HT-29 (cell line): ENCODE measurements around the gene HIGD1B. TPM values are rescaled to one million over a fixed set of nuclear protein-coding genes. Genes with fewer than 3 reads are reported as not detected.
A peak's percentile ranks its signal among the peaks of the same experiment; 100 is the strongest.

Experiments used
- DNase-seq: peaks from one replicate; pipeline ENCODE4 v3.0.0-alpha.2; 2015; ENCODE audit warnings: low spot score
- total RNA-seq: library from RNA; depleted of rRNA; stranded (reverse); fragments of >200 nt; shearing (Covaris generic); gene quantifications from 2 replicates; pipeline ENCODE4 v1.2.3, GENCODE V29; 2014

HIGD1B gene
- total RNA-seq, 1 experiment from 2014 or later = not detected

- DNase-seq = no peak
Observed at GRCh38 chr17:44837196-44837595, 10.5 kb upstream of the HIGD1B start.

- no peak for DNase-seq
Observed at GRCh38 chr17:44840274-44840673, 7.4 kb upstream of the HIGD1B start.

GRCh38 chr17:44840936-44841335 lies 6.7 kb upstream of the HIGD1B start:
- no peak for DNase-seq

- DNase-seq = no peak
Observed at GRCh38 chr17:44842748-44843147, 4.9 kb upstream of the HIGD1B start.

- no peak for DNase-seq
Observed at GRCh38 chr17:44844390-44844830, 3.3 kb upstream of the HIGD1B start.

GRCh38 chr17:44846206-44846605 lies 1.5 kb upstream of the HIGD1B start:
- no peak for DNase-seq

- DNase-seq = no peak
Observed at GRCh38 chr17:44848257-44848795, 643 bp downstream of the HIGD1B start.

- no peak for DNase-seq
Observed at GRCh38 chr17:44848961-44849489, 1.3 kb downstream of the HIGD1B start.

- no peak for DNase-seq
Observed at GRCh38 chr17:44850025-44850424, 2.3 kb downstream of the HIGD1B start.

- DNase-seq = no peak
Observed at GRCh38 chr17:44850612-44851011, 2.9 kb downstream of the HIGD1B start.

GRCh38 chr17:44854192-44854591 lies 6.5 kb downstream of the HIGD1B start:
- no peak for DNase-seq

GRCh38 chr17:44859701-44860100 lies 12.0 kb downstream of the HIGD1B start:
- DNase-seq = no peak

- peak; percentile 25 for DNase-seq
Observed at GRCh38 chr17:44862278-44862914, 14.7 kb downstream of the HIGD1B start.

- no peak for DNase-seq
Observed at GRCh38 chr17:44863061-44863918, 15.6 kb downstream of the HIGD1B start.

- DNase-seq = no peak
Observed at GRCh38 chr17:44864831-44865230, 17.1 kb downstream of the HIGD1B start.

GRCh38 chr17:44865231-44865660 lies 17.6 kb downstream of the HIGD1B start:
- peak; percentile 77 for DNase-seq

GRCh38 chr17:44865931-44866330 lies 18.2 kb downstream of the HIGD1B start:
- DNase-seq = no peak

- no peak for DNase-seq
Observed at GRCh38 chr17:44867841-44868240, 20.2 kb downstream of the HIGD1B start.

- DNase-seq = no peak
Observed at GRCh38 chr17:44871556-44871955, 23.9 kb downstream of the HIGD1B start.

GRCh38 chr17:44872131-44872768 lies 24.6 kb downstream of the HIGD1B start:
- no peak for DNase-seq

GRCh38 chr17:44875761-44876160 lies 28.1 kb downstream of the HIGD1B start:
- no peak for DNase-seq

GRCh38 chr17:44877121-44877520 lies 29.4 kb downstream of the HIGD1B start:
- DNase-seq = no peak
